Fibroblast of upper back skin (primary cell): ENCODE data around the gene CTDNEP1.

ENCODE experiments used
- DNase-seq: peaks from one replicate; pipeline ENCODE4 v3.0.0-alpha.2; 2013

The CTDNEP1 gene

DNA sequence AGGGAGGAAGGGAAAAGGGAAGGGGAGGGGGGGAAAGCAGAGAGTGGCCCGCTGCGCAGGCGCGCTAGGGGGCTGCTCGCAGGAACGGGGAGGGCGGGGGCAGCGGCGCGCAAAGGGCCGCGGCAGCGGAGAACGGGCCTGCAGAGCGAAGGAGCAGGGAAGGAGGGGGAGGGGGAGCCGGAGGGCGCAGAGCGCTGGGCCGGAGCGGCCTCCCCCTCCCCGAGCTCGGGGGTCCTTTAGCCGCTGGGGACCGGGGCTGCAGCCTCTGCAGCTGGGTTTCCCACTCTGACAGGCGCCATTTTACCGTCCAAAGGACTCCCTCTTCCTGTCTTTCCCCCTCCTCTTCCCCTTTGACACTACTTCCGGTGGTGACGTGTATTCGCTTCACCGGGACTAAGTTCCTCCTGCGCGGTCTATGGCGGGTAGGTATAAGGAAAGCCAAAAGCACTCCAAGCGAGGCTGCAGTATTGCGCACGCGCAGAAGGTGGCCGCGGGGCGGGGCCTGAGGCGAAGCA, at the start of gene CTDNEP1:
Gene CTDNEP1 (minus strand): TSS at position 74 of the 515 bp plus-strand sequence. CDS start 438 bp downstream, outside the sequence.
- peak; percentile 100 for DNase-seq

GRCh38 chr17:7296189-7296861, 44.8 kb upstream of the CTDNEP1 start:
- DNase-seq = peak; percentile 65

DNA sequence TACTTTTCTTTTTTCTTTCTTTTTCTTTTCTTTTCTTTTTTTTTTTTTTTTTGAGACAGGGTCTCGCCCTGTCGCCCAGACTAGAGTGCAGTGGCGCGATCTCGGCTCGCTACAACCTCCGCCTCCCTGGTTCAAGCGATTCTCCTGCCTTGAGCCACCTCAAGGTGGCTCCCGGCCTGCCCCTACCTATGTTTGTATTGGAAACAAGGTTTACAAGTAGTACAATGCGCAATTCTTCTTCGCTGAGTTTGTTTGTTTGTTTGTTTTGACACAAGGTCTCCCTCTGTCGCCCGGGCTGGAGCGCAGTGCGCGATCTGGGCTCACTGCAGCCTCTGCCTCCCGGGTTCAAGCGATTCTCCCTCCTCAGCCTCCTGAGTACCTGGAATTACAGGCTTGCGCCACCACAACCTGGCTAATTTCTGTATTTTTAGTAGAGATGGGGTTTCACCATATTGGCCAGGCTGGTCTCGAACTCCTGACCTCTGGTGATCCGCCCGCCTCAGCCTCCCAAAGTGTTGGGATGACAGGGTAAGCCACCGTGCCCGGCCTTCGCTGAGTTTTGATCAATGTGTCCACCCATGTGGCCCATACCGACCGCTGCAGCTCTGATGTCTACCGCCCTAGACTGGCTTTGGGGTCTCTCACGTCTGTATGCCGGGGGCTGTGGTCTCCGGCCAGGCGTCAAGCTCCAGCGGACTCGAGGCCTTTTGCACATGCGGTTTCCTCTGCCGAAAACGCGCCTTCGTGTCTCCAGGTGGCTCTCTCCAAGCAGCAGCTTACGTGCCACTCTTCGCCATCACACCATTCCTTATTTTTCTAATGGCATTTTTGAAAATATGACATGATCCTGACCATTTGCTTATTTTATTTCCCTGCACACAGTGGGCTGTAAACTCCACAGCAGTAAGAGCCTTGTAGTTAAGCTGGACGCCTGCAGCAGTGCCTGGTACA, 44.0 kb upstream of the CTDNEP1 start:
- DNase-seq = no peak

DNA sequence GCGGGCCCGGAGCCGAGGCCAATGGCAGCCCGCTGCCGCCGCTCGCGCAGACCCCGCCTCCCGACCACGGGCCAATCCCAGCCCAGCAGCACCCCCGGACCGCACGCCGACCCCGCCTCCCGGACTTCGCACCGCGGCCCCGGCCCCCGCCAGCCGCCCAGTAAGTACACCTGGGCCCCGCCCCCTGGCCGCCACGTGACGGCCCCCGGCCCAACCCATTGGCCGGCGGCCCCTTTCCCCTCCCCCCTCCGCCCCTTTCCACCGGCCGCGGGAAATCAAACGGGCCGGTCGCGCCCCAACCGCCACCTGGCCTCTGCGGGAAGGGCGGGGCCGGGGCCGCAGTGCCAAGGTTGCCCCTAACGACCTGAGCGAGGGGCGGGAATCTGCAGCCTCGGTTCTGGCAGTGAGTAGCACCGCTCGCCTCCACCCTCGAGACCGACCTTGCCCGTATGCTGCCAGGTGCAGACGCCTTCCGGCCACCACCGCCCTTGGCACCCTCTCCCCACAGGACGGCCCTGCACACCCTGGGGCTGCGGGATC, 43.1 kb upstream of the CTDNEP1 start, which contains the start of gene YBX2:
Gene YBX2 (minus strand): TSS at position 26 of the 540 bp plus-strand sequence. CDS start 139 bp downstream, outside the sequence.
- DNase-seq = peak; percentile 27

DNA sequence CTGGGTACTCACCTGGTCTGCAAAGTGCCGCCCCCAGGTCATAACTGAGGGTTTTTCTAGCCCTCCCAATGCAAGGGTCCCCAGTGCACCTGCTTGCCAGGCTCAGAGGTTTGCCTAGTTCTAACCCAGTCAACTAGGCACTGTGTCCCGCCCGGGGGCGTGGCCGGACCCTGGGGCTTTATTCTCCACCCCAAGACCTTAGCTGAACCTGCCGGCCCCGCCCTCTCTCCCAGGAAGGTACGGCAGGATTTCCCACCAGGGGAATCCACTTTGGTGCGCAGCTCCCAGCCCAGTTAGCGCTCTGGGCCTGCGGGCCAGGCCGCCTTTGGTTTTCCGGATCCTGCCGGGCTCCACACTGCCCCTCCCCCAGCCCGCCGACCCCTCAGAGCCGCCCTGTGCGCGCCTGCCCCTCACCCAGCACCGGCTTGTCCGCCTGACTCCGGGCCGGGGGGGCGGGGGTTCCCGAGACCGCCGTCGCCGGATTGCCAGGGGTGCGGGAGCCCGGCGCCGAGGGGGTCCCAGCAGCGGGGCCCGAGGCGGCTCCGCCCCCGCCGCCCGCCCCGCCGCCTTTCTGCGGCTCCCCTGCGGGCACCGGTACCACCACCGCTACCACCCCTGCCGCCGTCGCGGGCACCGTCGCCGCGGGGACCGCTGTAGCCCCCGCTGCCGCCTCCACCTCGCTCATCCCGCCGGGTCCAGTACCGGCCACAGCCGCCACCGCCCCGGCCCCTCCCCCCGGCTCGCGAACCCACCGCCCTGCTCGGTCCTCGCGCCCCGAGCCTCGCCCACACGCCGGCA, 42.5 kb upstream of the CTDNEP1 start:
- no peak for DNase-seq

GRCh38 chr17:7293159-7293558, 41.6 kb upstream of the CTDNEP1 start:
- no peak for DNase-seq

- DNase-seq = no peak
These were observed 41.2 kb upstream of the CTDNEP1 start for GRCh38 chr17:7292729-7293128.

DNA sequence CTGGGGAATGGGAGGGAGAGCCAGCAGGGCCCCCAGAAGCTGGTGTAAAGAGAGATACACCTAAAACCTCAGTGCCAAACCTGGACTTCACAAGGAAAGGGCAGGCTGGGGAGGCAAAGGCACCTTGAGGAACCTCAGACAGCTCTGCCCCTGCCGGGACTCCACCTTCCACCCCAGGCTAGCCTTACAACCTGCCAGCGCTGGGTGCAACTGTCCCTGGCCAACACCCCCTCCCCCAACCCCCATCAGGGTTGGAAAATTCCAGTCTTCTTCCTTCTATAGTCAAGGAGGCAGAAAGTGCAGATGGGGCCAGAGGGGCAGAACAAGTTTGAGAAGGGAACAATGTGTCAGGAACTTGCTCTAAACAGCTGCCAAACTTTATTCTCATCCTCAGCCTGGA, 40.7 kb upstream of the CTDNEP1 start:
- no peak for DNase-seq

GRCh38 chr17:7290685-7291084, 39.2 kb upstream of the CTDNEP1 start:
- DNase-seq = no peak

- DNase-seq = no peak
These were observed 38.6 kb upstream of the CTDNEP1 start for GRCh38 chr17:7290166-7290565.

- DNase-seq = no peak
These were observed 37.9 kb upstream of the CTDNEP1 start for GRCh38 chr17:7289256-7290032.

GRCh38 chr17:7285679-7286078, 34.1 kb upstream of the CTDNEP1 start:
- no peak for DNase-seq

GRCh38 chr17:7284911-7285310, 33.4 kb upstream of the CTDNEP1 start:
- no peak for DNase-seq

DNA sequence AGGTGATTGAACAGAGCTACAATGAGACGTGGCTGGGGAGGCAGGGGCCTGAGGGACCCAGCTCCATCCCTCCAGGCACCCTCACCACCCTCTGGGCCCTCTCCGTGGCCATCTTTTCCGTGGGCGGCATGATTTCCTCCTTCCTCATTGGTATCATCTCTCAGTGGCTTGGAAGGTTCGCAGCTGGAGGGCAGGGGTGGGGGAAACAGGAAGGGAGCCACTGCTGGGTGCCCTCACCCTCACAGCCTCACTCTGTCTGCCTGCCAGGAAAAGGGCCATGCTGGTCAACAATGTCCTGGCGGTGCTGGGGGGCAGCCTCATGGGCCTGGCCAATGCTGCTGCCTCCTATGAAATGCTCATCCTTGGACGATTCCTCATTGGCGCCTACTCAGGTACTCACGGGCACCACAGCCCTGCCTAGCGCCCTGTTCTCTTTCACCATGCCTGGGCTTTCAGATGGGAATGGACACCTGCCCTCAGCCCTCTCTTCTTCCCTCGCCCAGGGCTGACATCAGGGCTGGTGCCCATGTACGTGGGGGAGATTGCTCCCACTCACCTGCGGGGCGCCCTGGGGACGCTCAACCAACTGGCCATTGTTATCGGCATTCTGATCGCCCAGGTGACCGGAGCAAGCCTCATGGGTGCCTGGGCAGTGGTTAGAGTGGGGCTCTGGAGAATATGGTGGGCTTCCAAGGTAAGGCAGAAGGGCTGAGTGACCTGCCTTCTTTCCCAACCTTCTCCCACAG, 32.1 kb upstream of the CTDNEP1 start:
- DNase-seq = no peak

- DNase-seq = no peak
These were observed 31.3 kb upstream of the CTDNEP1 start for GRCh38 chr17:7282752-7283321.

- no peak for DNase-seq
These were observed 30.6 kb upstream of the CTDNEP1 start for GRCh38 chr17:7281953-7282751.

DNA sequence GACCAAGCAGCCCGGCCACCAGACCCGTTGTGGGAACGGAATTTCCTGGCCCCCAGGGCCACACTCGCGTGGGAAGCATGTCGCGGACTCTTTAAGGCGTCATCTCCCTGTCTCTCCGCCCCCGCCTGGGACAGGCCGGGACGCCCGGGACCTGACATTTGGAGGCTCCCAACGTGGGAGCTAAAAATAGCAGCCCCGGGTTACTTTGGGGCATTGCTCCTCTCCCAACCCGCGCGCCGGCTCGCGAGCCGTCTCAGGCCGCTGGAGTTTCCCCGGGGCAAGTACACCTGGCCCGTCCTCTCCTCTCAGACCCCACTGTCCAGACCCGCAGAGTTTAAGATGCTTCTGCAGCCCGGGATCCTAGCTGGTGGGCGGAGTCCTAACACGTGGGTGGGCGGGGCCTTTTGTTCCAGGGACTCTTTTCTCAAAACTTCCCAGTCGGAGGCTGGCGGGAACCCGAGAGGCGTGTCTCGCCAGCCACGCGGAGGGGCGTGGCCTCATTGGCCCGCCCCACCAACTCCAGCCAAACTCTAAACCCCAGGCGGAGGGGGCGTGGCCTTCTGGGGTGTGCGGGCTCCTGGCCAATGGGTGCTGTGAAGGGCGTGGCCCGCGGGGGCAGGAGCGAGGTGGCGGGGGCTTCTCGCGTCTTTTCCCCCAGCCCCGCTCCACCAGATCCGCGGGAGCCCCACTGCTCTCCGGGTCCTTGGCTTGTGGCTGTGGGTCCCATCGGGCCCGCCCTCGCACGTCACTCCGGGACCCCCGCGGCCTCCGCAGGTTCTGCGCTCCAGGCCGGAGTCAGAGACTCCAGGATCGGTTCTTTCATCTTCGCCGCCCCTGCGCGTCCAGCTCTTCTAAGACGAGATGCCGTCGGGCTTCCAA, 29.8 kb upstream of the CTDNEP1 start, which contains the start of gene SLC2A4:
Gene SLC2A4 (plus strand): TSS at position 645 of the 879 bp plus-strand sequence. CDS start 217 bp downstream, at position 862.
- DNase-seq = peak; percentile 92

DNA sequence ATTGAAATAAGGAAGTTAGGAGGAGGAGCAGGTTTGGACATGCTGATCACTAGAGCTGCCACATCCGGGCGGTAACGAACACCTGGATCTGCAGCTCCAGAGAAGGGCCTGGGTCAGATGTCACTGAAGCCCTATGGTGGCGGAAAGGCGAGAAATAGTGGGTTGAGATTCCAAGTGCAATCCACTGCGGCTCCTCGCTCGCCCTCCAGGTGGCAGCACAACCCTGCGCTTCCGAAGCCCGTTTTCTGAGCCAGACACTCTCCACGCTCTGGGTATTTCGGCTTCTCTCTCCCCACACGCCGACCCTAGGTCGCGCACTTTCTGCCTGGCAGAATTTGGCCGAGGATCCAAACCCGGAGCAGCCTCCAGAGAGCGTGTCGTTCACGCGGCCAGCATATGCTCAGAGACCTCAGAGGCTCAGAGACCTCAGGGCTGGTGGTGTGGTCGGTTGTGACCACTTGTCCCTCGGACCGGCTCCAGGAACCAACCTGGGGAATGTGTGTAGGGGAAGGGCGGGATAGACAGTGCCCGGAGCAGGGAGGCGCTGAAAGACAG, 29.1 kb upstream of the CTDNEP1 start:
- DNase-seq = peak; percentile 62
